NCI-H1436 treated with DMSO at 0.1 percent for 48 hours (cell line): Measurements from ENCODE around the gene ADCK2.
"Not testable (repeated sequence)": the region's sequence is repeated elsewhere in the genome, so short reads cannot be mapped to it uniquely, and the experiment has no call there.

Experiments used
- DNase-seq: peaks from one replicate; lab custom pipeline; 2025; lab: John Stamatoyannopoulos, UW

ADCK2 gene

GRCh38 chr7:140691376-140692045 lies 18.8 kb downstream of the ADCK2 start:
- no peak for DNase-seq

DNA sequence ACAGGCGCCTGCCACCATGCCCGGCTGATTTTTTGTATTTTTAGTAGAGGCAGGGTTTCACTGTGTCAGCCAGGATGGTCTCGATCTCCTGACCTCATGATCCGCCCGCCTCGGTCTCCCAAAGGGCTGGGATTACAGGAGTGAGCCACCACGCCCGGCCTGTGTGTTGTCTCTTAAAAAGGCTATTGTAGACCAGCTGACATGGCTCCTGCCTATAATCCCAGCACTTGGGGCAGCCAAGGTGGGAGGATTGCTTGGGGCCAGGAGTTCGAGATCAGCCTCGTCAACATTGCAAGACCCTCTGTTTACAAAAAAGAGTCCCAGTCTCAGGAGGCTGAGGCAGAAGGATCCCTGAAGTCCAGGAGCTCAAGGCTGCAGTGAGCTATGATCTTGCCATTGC lies 21.1 kb downstream of the ADCK2 start:
- not testable (repeated sequence) for DNase-seq

DNA sequence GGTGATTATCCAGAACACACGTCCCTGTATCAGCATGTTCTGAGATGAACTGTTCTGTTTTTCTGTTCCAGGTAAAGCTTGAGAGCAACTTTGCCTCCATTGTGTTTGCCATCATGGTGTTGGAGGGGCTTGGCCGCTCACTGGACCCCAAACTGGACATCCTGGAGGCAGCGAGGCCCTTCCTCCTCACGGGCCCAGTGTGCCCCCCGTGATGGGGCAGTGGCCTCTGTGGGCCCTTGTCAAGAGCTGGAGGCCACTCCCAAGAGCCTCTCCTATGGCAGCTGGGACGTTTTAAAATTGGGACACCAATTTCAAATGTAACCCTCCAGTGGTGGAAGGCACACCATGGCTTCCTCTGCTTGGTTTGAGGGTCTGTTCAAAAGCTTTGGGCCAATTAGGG lies 21.8 kb downstream of the ADCK2 start:
- DNase-seq, result no peak

DNA sequence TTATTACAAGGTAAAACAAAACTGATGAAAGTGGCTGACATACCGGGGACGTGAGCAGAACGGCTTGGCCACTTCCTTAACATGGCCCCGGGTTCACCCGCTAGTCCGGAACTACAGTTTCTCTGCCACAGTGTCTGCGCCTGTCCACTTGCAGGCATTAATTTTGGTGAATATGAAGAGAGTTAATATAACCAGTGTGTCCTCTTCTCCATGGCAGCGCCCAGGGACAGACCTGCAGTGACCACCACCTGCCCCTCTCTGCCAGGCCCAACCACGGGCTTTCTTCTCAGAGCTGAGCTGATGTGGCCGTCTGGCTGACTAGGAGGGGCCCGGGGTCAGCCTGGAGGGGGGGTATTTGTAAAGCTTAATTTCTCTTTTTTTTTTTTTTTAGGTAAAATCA lies 22.6 kb downstream of the ADCK2 start:
- DNase-seq, result no peak

GRCh38 chr7:140696024-140696679 lies 23.4 kb downstream of the ADCK2 start:
- DNase-seq, result peak; percentile 65

DNA sequence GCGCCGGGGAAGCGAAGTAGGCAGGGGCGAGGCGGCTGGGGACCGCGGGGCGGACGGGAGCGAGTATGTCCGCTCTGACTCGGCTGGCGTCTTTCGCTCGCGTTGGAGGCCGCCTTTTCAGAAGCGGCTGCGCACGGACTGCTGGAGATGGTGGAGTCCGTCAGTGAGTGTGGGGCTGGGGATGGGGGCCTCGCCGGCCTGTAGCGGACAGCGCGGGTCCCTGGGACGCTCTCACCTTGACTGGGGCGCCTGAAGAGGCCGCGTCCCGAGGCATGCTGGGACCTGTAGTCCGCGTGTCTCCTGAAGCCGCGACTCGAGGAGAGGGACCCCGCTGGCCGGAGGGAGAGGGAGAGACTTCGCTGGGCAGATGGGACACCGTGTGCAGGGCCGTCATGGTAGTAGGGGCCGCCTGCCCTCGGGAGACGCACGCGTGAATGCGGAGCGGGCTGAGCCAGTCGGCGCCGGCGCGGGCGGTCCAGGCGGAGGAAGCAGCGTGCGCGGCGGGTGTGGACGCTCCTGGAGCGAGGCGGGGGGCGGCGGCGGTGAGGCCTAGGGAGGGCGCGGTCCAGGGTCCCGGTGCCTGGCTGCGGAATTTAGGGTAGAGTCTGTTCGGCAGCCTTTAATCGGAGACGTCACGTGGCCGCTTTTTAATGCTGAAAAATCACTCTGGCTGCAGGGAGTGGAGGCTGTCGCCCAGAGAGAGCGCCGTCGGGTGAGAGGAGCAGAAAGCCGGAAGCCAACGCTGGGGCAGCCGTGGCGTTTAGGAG lies 24.1 kb downstream of the ADCK2 start, which contains the start of gene NDUFB2:
Gene NDUFB2, plus strand, starts transcription at position 29 of the 767 bp plus-strand sequence. Its CDS starts 37 bp downstream, at position 66.
- no peak for DNase-seq

DNA sequence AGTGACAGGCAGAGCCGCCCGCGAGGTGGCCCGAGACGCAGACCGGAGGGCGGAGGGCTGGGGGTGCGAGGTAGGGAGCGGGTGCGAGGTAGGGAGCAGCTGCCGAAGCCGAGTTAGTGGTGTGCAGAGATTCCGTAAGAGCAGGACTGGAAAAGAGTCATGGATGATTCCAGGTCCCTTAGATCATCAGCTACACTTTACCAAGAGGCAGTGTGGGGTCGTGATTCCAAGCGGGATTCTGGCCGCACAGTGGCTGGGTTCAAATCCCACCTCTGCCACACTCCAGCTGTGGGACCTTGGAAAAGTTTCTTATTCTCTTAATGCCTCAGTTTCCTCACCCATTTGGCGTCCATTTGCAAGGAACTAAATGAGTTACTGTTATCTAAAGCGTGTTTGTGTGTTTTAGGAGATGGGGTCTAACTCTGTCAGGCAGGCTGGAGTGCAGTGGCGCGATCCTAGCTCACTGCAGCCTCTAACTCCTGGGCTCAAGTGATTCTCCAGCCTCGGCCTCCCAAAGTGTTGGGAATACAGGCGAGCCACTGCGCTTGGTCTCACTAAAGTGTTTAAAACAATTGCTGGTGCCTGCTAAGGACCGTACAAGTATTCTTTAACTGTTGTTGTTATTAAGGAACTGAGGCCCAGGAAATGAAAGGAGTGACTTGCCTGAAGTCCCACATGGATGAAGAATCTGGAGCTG lies 24.9 kb downstream of the ADCK2 start:
- no peak for DNase-seq

DNA sequence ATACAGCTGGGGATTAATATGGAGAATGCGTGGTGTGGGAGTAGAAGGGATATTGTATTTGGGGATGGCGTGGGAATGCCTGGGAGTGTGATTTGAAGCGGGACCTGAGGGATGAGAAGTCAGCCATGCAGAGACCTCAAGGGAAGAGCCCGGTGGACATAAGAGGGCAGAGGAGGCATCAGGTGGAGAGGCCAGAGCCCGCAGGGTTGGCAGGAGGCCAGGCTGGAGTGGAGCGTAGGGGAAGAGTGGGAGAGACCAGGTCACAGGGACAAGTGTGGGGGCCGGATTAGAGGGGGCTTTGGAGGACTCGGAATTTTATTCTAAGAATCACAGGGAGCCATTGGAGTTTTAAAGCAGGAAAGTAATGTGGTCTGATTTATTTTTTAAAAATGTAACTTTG lies 25.7 kb downstream of the ADCK2 start:
- DNase-seq, result no peak

- DNase-seq, result no peak
These were observed 30.0 kb downstream of the ADCK2 start for GRCh38 chr7:140702774-140703173.

DNA sequence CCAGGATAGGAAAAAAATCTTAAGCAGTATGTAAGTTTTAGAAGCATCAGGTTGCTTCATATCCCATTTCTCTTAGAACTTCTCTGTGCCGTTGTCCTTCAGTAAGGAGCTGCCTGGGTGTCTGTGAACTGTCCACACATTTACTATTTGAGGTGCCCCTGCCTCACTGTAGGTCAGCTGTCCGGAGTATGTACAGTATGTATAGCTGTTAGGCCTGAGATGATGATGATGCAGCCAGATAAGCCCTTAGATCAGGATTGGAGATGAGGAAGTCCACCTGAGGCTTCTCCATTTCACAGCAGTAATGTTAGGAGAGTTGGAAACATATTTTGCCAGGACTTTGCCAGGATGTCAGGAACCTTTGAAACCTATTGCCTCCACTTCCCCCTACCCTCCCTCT lies 31.5 kb downstream of the ADCK2 start:
- no peak for DNase-seq

DNA sequence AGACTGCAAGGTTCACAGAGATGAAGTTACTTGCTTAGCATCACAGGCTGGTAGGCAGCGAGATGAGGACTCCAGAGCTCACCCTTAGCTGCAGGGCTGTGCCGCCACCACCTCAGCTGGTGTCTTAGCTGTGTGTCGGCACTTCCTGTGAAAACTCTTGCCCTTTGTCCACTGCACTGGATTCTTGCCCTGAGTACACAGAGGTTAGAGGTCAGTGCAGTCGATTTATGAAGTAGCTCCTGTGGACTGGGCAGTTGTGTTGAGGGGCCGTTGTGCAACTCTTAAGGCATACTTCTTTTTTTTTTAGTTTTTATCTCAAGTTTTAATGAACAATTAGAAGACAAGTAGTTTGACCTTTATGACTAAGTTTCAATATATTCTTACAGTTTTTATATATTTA lies 34.4 kb downstream of the ADCK2 start:
- no peak for DNase-seq

GRCh38 chr7:140708764-140709163 lies 36.0 kb downstream of the ADCK2 start:
- not testable (repeated sequence) for DNase-seq

DNA sequence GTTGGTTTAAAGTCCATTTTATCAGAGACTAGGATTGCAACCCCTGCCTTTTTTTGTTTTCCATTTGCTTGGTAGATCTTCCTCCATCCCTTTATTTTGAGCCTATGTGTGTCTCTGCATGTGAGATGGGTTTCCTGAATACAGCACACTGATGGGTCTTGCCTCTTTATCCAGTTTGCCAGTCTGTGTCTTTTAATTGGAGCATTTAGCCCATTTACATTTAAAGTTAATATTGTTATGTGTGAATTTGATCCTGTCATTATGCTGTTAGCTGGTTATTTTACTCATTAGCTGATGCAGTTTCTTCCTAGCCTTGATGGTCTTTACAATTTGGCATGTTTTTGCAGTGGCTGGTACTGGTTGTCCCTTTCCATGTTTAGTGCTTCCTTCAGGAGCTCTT lies 39.6 kb downstream of the ADCK2 start:
- DNase-seq, result not testable (repeated sequence)

- no peak for DNase-seq
These were observed 41.7 kb downstream of the ADCK2 start for GRCh38 chr7:140714331-140715040.

DNA sequence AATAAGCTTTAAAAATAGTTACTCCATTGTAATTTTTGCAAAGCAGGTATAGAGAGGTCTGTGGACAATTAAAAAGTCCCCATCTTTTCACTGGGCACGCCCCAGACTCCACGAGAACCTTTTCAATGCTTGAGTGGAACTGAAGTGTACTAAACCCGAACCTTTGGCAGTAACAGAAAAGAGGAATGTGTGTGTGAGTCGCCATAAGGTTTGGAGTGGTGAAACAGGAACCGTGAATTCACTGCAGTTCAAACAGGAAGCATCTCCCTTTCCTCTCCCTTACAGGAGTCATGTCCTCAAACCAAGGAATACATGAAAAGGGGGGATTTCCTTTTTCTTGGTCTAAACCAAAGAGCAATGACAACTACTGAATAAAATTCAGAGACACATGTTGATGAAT lies 47.0 kb downstream of the ADCK2 start:
- DNase-seq, result no peak

DNA sequence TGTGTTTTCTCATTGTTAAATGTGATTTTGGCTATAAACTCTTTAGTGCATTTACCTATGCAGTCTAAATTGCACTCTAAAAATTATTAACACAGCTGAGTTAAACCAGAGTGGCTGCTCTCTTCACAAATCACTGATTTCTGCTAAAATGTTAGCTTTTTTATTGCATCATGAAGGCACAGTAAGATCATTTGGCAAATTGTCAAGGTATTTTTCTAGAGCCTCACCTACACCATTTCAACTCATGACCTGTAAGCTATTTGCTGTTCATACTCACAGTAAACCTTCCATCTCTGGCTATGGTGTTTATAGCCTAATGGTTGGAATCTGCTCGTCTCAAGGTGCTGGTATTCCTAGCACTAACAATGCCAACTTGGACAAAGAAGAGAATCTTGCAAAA lies 49.5 kb downstream of the ADCK2 start:
- no peak for DNase-seq

DNA sequence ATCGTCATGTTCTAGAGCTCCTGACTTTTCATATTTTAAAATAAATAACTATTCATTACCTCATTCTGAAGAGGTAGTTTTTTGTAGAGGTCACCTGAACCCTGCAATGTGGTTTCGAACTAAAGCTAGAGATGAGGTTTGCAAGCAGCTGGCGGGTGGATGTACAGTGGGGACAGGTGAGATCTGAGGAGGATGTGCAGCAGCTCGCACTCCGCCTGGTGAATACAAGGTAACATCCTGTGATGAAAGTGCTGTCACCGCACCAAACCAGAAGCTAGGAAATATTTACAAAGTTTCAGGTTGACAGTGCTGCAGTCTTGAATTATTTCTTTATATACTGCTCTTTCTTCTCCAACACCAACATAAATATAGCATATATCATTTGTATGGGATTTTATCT lies 50.3 kb downstream of the ADCK2 start:
- no peak for DNase-seq

- DNase-seq, result no peak
These were observed 50.8 kb downstream of the ADCK2 start for GRCh38 chr7:140723574-140723973.

GRCh38 chr7:140724706-140725105 lies 52.0 kb downstream of the ADCK2 start:
- DNase-seq, result no peak

GRCh38 chr7:140726281-140726680 lies 53.5 kb downstream of the ADCK2 start:
- no peak for DNase-seq

- peak; percentile 19 for DNase-seq
These were observed 59.7 kb downstream of the ADCK2 start for GRCh38 chr7:140732416-140732815.

DNA sequence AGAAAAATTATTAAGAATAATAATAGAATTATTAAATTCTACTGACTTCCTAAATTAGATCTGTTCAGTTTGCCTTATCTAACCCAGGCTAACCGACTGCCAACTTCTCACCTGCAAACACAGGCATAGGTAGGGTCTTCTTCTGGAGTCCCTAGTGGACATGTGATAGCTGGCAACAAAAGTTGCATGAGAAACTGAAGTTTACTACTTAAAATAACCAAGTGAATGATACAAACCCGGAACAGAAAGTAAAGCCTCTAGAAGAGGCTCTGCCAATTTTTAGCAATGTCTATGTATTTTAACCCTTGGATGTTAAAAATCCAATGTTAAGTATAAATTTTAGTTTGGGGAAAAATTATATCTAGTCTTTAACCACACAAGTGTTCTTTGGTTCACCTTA lies 61.4 kb downstream of the ADCK2 start:
- DNase-seq, result no peak
